Gastrocnemius medialis (tissue), 4 donors: ENCODE data around the gene EHD3. TPM values are rescaled to one million over a fixed set of nuclear protein-coding genes. Genes with fewer than 3 reads are reported as not detected.

Source experiments
- ATAC-seq, 2 donors: fragments of 150-250 bp; one replicate each; pipeline ENCODE4 v1.9.1; 2016
- DNase-seq, 2 donors: peaks; one replicate each; pipeline ENCODE4 v3.0.0-alpha.2; 2019
- H3K27ac ChIP-seq, 4 donors: fragments of 200-600 bp; sonication (generic); 1 replicate in 1 of 4; 2 replicates in 3 of 4; pipeline ENCODE4 v1.5.1; 2016 to 2018; ENCODE audit warnings: mild to moderate bottlenecking in 2 of 4, moderate library complexity in 1 of 4
- H3K27me3 ChIP-seq, 3 donors: fragments of 200-600 bp; sonication (generic) in 2 of 3; 1 replicate in 1 of 3; 2 replicates in 2 of 3; pipeline versions ENCODE4 v1.5.1 to v1.6.0; 2016 to 2019; ENCODE audit warnings: mild to moderate bottlenecking in 1 of 3, moderate library complexity in 1 of 3
- H3K36me3 ChIP-seq, 2 donors: fragments of 200-600 bp; sonication (generic) in 1 of 2; one replicate each; pipeline ENCODE4 v1.5.1; 2017 to 2018
- H3K4me1 ChIP-seq, 2 donors: fragments of 200-600 bp; sonication (generic) in 1 of 2; one replicate each; pipeline ENCODE4 v1.5.1; 2016 to 2017; ENCODE audit warnings: mild to moderate bottlenecking in 2 of 2
- H3K4me3 ChIP-seq, 4 donors: fragments of 200-600 bp; sonication (generic) in 3 of 4; 1 replicate in 1 of 4; 2 replicates in 3 of 4; pipeline ENCODE4 v1.5.1; 2016 to 2019; ENCODE audit warnings: mild to moderate bottlenecking in 2 of 4
- H3K9me3 ChIP-seq, 3 donors: fragments of 200-600 bp; sonication (generic) in 2 of 3; 1 replicate in 1 of 3; 2 replicates in 2 of 3; pipeline ENCODE4 v1.5.1; 2016 to 2019
- CTCF ChIP-seq, 5 experiments: fragments of 450-650 bp in 3 of 5; fragments of 200-600 bp in 2 of 5; sonication (generic) in 2 of 5; IDR thresholded peaks in 4 of 5; conservative IDR thresholded peaks in 1 of 5; 1 replicate in 4 of 5; 2 replicates in 1 of 5; pipeline ENCODE4 v1.5.1; 2016 to 2019; ENCODE audit warnings: antibody characterized with exemption in 5 of 5, mild to moderate bottlenecking in 3 of 5, moderate library complexity in 3 of 5
- POLR2A ChIP-seq, 2 donors: fragments of 450-650 bp; IDR thresholded peaks; one replicate each; pipeline ENCODE4 v1.6.1; 2017; ENCODE audit warnings: antibody characterized with exemption in 2 of 2, mild to moderate bottlenecking in 2 of 2, moderate library complexity in 2 of 2
- in situ Hi-C, 4 donors: fragments of 200-750 bp; cut with MboI; loops; one replicate each; pipeline versions ENCODE4 v1.15.0 to v1.8.0; 2017; ENCODE audit warnings: low sequenced_read_pairs in 4 of 4
- intact Hi-C: fragments of 100-400 bp; cut with DNase I; formaldehyde crosslinking; loops from one replicate; pipeline ENCODE4 v1.15.1; 2023; ENCODE audit warnings: low total_unique reads
- total RNA-seq, 4 donors: library from RNA; depleted of rRNA; stranded (reverse); fragments of >200 nt; gene quantifications; one replicate each; pipeline versions ENCODE4 v1.1.0 to v1.2.3, GENCODE V29; 2016

EHD3 gene
- total RNA-seq, 4 donors from 2014 or later: 1.5 to 3.1 (median 2.1) TPM

- ATAC-seq: no peak
- H3K27me3 ChIP-seq: no peaks in the 10 kb centered on the region
- TF ChIP-seq CTCF (IDR thresholded peaks at IDR 0.05 in 4 of 5, conservative IDR thresholded peaks at IDR 0.05 in 1 of 5): no peak
- TF ChIP-seq POLR2A (IDR thresholded peaks at IDR 0.05): no peak
- DNase-seq: no peak
- no peak overlapping the region for H3K4me3 ChIP-seq
- H3K27ac ChIP-seq: no peak overlapping the region
- H3K9me3 ChIP-seq: no peaks in the 10 kb centered on the region
- H3K36me3 ChIP-seq: no peaks in the 10 kb centered on the region
- H3K4me1 ChIP-seq: no peaks in the 10 kb centered on the region
- intact Hi-C loops (no loop called here), in situ Hi-C loops (no loop called here)
Measured at GRCh38 chr2:31202041-31202440, 31.9 kb upstream of the EHD3 start.

GRCh38 chr2:31202833-31203232, 31.1 kb upstream of the EHD3 start:
- in situ Hi-C loops (no loop called here), intact Hi-C loops (no loop called here)
- Histone ChIP-seq H3K9me3 (no peaks in the 10 kb centered on the region), H3K27ac (no peak overlapping the region), H3K4me3 (no peak overlapping the region), H3K4me1 (no peaks in the 10 kb centered on the region), H3K36me3 (no peaks in the 10 kb centered on the region), H3K27me3 (no peaks in the 10 kb centered on the region)
- ATAC-seq: no peak
- no peak for DNase-seq
- TF ChIP-seq CTCF (IDR thresholded peaks at IDR 0.05 in 4 of 5, conservative IDR thresholded peaks at IDR 0.05 in 1 of 5) (no peak), POLR2A (IDR thresholded peaks at IDR 0.05) (no peak)

GRCh38 chr2:31203916-31204315, 30.0 kb upstream of the EHD3 start:
- Histone ChIP-seq H3K27me3 (no peaks in the 10 kb centered on the region), H3K9me3 (no peaks in the 10 kb centered on the region), H3K27ac (no peak overlapping the region), H3K4me3 (no peak overlapping the region), H3K4me1 (no peaks in the 10 kb centered on the region), H3K36me3 (no peaks in the 10 kb centered on the region)
- in situ Hi-C loops: no loop called here
- intact Hi-C loops: no loop called here
- DNase-seq (no peak), ATAC-seq (no peak)
- TF ChIP-seq CTCF (IDR thresholded peaks at IDR 0.05 in 4 of 5, conservative IDR thresholded peaks at IDR 0.05 in 1 of 5) (no peak), POLR2A (IDR thresholded peaks at IDR 0.05) (no peak)

GRCh38 chr2:31204783-31205182, 29.2 kb upstream of the EHD3 start:
- ATAC-seq (no peak), DNase-seq (no peak)
- Histone ChIP-seq H3K27ac (no peak overlapping the region), H3K4me3 (no peak overlapping the region), H3K27me3 (no peaks in the 10 kb centered on the region), H3K36me3 (no peaks in the 10 kb centered on the region), H3K4me1 (no peaks in the 10 kb centered on the region), H3K9me3 (no peaks in the 10 kb centered on the region)
- intact Hi-C loops: no loop called here
- TF ChIP-seq POLR2A (IDR thresholded peaks at IDR 0.05) (no peak), CTCF (IDR thresholded peaks at IDR 0.05 in 4 of 5, conservative IDR thresholded peaks at IDR 0.05 in 1 of 5) (no peak)
- in situ Hi-C loops: no loop called here

GRCh38 chr2:31205186-31205585, 28.8 kb upstream of the EHD3 start:
- in situ Hi-C loops: no loop called here
- Histone ChIP-seq H3K27me3 (no peaks in the 10 kb centered on the region), H3K9me3 (no peaks in the 10 kb centered on the region), H3K4me3 (no peak overlapping the region), H3K36me3 (no peaks in the 10 kb centered on the region), H3K27ac (no peak overlapping the region), H3K4me1 (no peaks in the 10 kb centered on the region)
- ATAC-seq (no peak), DNase-seq (no peak)
- no peak for TF ChIP-seq CTCF (IDR thresholded peaks at IDR 0.05 in 4 of 5, conservative IDR thresholded peaks at IDR 0.05 in 1 of 5)
- TF ChIP-seq POLR2A (IDR thresholded peaks at IDR 0.05): no peak
- intact Hi-C loops: no loop called here
